GM08714 (cell line): ENCODE measurements around the gene RTL1.
A peak's percentile ranks its signal among the peaks of the same experiment; 100 is the strongest.

Experiments used
- H3K4me3 ChIP-seq: fragments of 200-500 bp; sonication (Bioruptor generic); 2 replicates; pipeline ENCODE4 v1.5.1; 2014; ENCODE audit warnings: mild to moderate bottlenecking, low read length, inconsistent platforms
- ZNF274 ChIP-seq: IDR thresholded peaks from 2 replicates; pipeline ENCODE4 v1.6.1; 2012; ENCODE audit warnings: mild to moderate bottlenecking, low read depth, low read length

RTL1 gene

GRCh38 chr14:100857233-100857922 is 46.1 kb downstream of the RTL1 start:
- H3K4me3 ChIP-seq, result no peak overlapping the region
- TF ChIP-seq ZNF274, result no peak

GRCh38 chr14:100856056-100856950 is 47.2 kb downstream of the RTL1 start:
- TF ChIP-seq ZNF274, result no peak
- H3K4me3 ChIP-seq, result no peak overlapping the region

GRCh38 chr14:100855256-100855930 is 48.1 kb downstream of the RTL1 start:
- no peak overlapping the region for H3K4me3 ChIP-seq
- TF ChIP-seq ZNF274, result no peak

GRCh38 chr14:100854435-100854834 is 49.1 kb downstream of the RTL1 start:
- no peak for TF ChIP-seq ZNF274
- no peak overlapping the region for H3K4me3 ChIP-seq

GRCh38 chr14:100851946-100852620 is 51.4 kb downstream of the RTL1 start:
- TF ChIP-seq ZNF274, result no peak
- H3K4me3 ChIP-seq, result no peak overlapping the region

GRCh38 chr14:100851586-100851916 is 52.0 kb downstream of the RTL1 start:
- H3K4me3 ChIP-seq, result no peak overlapping the region
- no peak for TF ChIP-seq ZNF274

GRCh38 chr14:100850841-100851585 is 52.5 kb downstream of the RTL1 start:
- TF ChIP-seq ZNF274, result no peak
- no peak overlapping the region for H3K4me3 ChIP-seq

- no peak for TF ChIP-seq ZNF274
- peak overlapping the region; percentile 22; the same call in 1 of the 2 replicates for H3K4me3 ChIP-seq
Measured at GRCh38 chr14:100849115-100849781, 54.3 kb downstream of the RTL1 start.

GRCh38 chr14:100846309-100846859 is 57.1 kb downstream of the RTL1 start:
- no peak overlapping the region for H3K4me3 ChIP-seq
- no peak for TF ChIP-seq ZNF274

GRCh38 chr14:100845341-100845740 is 58.2 kb downstream of the RTL1 start:
- no peak for TF ChIP-seq ZNF274
- H3K4me3 ChIP-seq, result no peak overlapping the region

- H3K4me3 ChIP-seq, result no peak overlapping the region
- TF ChIP-seq ZNF274, result no peak
Measured at GRCh38 chr14:100844846-100845245, 58.7 kb downstream of the RTL1 start.

- H3K4me3 ChIP-seq, result no peak overlapping the region
- TF ChIP-seq ZNF274, result no peak
Measured at GRCh38 chr14:100844421-100844820, 59.1 kb downstream of the RTL1 start.

- H3K4me3 ChIP-seq, result no peak overlapping the region
- TF ChIP-seq ZNF274, result no peak
Measured at GRCh38 chr14:100844082-100844408, 59.5 kb downstream of the RTL1 start.
